SU-DHL-6 (cell line): ENCODE data around the gene SMTNL2.

Source experiments
- CTCF ChIP-seq: fragments of 200-600 bp; sonication (generic); IDR thresholded peaks from one replicate; pipeline ENCODE4 v1.5.1; 2017; ENCODE audit warnings: antibody characterized with exemption, mild to moderate bottlenecking, low read length, moderate library complexity; ENCODE audit not compliant: insufficient read depth, poor library complexity, severe bottlenecking
- EZH2phosphoT487 ChIP-seq: fragments of 200-600 bp; sonication (generic), shearing (Covaris generic); conservative IDR thresholded peaks from 2 replicates; pipeline ENCODE4 v1.6.1; 2018; ENCODE audit warnings: mild to moderate bottlenecking, antibody characterized with exemption, low read length, moderate library complexity, mixed read lengths

GRCh38 chr17:4551141-4551540, 33.2 kb upstream of the SMTNL2 start:
- TF ChIP-seq CTCF (no peak), EZH2phosphoT487 (no peak)
